Hepatocyte (in vitro differentiated cells): ENCODE results near the gene CD82. TPM values are rescaled to one million over a fixed set of nuclear protein-coding genes. Genes with fewer than 3 reads are reported as not detected.

Experiments used
- DNase-seq: peaks from one replicate; pipeline ENCODE4 v3.0.0-alpha.2; 2016; ENCODE audit warnings: low spot score
- H2AFZ ChIP-seq: fragments of 200-600 bp; sonication (generic); 2 replicates; pipeline ENCODE4 v1.6.0; 2016; ENCODE audit warnings: antibody characterized with exemption, mild to moderate bottlenecking
- H3K27ac ChIP-seq: fragments of 200-600 bp; sonication (generic); 2 replicates; pipeline ENCODE4 v1.5.1; 2016; ENCODE audit warnings: mild to moderate bottlenecking
- H3K27me3 ChIP-seq: fragments of 200-600 bp; sonication (generic); 2 replicates; pipeline ENCODE4 v1.6.1; 2016
- H3K36me3 ChIP-seq: fragments of 200-600 bp; sonication (generic); replicated peaks from 2 replicates; pipeline ENCODE4 v1.5.1; 2016; ENCODE audit warnings: low read depth; ENCODE audit not compliant: insufficient read depth
- H3K4me1 ChIP-seq: fragments of 200-600 bp; sonication (generic); 2 replicates; pipeline ENCODE4 v1.5.1; 2016; ENCODE audit warnings: mild to moderate bottlenecking, moderate library complexity; ENCODE audit not compliant: insufficient read depth
- H3K4me2 ChIP-seq: fragments of 200-600 bp; sonication (generic); 2 replicates; pipeline ENCODE4 v1.6.0; 2016
- H3K4me3 ChIP-seq: fragments of 200-600 bp; sonication (generic); 2 replicates; pipeline ENCODE4 v1.5.1; 2016; ENCODE audit warnings: mild to moderate bottlenecking
- H3K79me2 ChIP-seq: fragments of 200-600 bp; sonication (generic); 2 replicates; pipeline ENCODE4 v1.6.0; 2017; ENCODE audit warnings: mild to moderate bottlenecking
- H3K9me2 ChIP-seq: fragments of 200-600 bp; sonication (generic); replicated peaks from 2 replicates; pipeline ENCODE4 v1.6.0; 2017; ENCODE audit warnings: mild to moderate bottlenecking; ENCODE audit not compliant: insufficient read depth
- H3K9me3 ChIP-seq: fragments of 200-600 bp; sonication (generic); 2 replicates; pipeline ENCODE4 v1.5.1; 2016; ENCODE audit warnings: low read depth, mild to moderate bottlenecking
- H4K20me1 ChIP-seq: fragments of 200-600 bp; sonication (generic); 2 replicates; pipeline ENCODE4 v1.6.0; 2016; ENCODE audit warnings: mild to moderate bottlenecking; ENCODE audit not compliant: insufficient read depth, poor library complexity, severe bottlenecking
- EZH2 ChIP-seq: fragments of 200-600 bp; sonication (generic); IDR thresholded peaks from 2 replicates; pipeline ENCODE4 v1.6.1; 2016; ENCODE audit warnings: antibody characterized with exemption, mild to moderate bottlenecking, borderline replicate concordance
- EZH2phosphoT487 ChIP-seq: fragments of 200-600 bp; sonication (generic); IDR thresholded peaks from one replicate; pipeline ENCODE4 v1.6.1; 2018; ENCODE audit warnings: antibody characterized with exemption, mild to moderate bottlenecking, low read depth, moderate library complexity; ENCODE audit not compliant: unreplicated experiment, severe bottlenecking
- WGBS: methylation state at CpG from one replicate; pipeline ENCODE4 v1.1.6; 2016; ENCODE audit warnings: low lambda C conversion rate; ENCODE audit errors: missing lambda C conversion rate; 5-methylcytosine and 5-hydroxymethylcytosine counted together
- polyA plus RNA-seq: library from polyadenylated mRNA; unstranded; fragments of >200 nt; fragmentation: Nextera tagmentation; extraction: Ambion mirVana; gene quantifications from 2 replicates; pipeline ENCODE4 v1.2.1, GENCODE V29; 2016
- total RNA-seq: library from RNA; depleted of rRNA; stranded (reverse); fragments of >200 nt; gene quantifications from 2 replicates; pipeline ENCODE4 v1.2.3, GENCODE V29; 2014
- TF ChIP-seq, protein P1 (sequence below): fragments of 200-600 bp; sonication (generic); IDR thresholded peaks from 2 replicates; pipeline ENCODE4 v1.5.1; 2016; ENCODE audit warnings: antibody characterized with exemption, mild to moderate bottlenecking; ENCODE audit not compliant: poor library complexity

Gene CD82
- total and polyA plus RNA-seq, 2 experiments from 2014 or later, result 38.7 to 157 TPM

GRCh38 chr11:44518968-44519550, 46.4 kb upstream of the CD82 start:
- H2AFZ ChIP-seq, result no peak overlapping the region
- no peak overlapping the region for H3K4me2 ChIP-seq
- H3K9me2 ChIP-seq, result no peaks in the 10 kb centered on the region
- H3K9me3 ChIP-seq, result no peaks in the 10 kb centered on the region
- H3K79me2 ChIP-seq, result no peaks in the 10 kb centered on the region
- 55% methylated on average over 4 of the region's 4 CpGs for WGBS
- H3K36me3 ChIP-seq, result no peaks in the 10 kb centered on the region
- TF ChIP-seq EZH2 (no peak), EZH2phosphoT487 (no peak)
- TF ChIP-seq, protein P1, sequence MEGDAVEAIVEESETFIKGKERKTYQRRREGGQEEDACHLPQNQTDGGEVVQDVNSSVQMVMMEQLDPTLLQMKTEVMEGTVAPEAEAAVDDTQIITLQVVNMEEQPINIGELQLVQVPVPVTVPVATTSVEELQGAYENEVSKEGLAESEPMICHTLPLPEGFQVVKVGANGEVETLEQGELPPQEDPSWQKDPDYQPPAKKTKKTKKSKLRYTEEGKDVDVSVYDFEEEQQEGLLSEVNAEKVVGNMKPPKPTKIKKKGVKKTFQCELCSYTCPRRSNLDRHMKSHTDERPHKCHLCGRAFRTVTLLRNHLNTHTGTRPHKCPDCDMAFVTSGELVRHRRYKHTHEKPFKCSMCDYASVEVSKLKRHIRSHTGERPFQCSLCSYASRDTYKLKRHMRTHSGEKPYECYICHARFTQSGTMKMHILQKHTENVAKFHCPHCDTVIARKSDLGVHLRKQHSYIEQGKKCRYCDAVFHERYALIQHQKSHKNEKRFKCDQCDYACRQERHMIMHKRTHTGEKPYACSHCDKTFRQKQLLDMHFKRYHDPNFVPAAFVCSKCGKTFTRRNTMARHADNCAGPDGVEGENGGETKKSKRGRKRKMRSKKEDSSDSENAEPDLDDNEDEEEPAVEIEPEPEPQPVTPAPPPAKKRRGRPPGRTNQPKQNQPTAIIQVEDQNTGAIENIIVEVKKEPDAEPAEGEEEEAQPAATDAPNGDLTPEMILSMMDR, result no peak
- no peak overlapping the region for H3K4me3 ChIP-seq
- DNase-seq, result no peak
- no peak overlapping the region for H3K27ac ChIP-seq
- H4K20me1 ChIP-seq, result no peaks in the 10 kb centered on the region
- peaks cover 7% of the 10 kb centered on the region for H3K4me1 ChIP-seq
- no peaks in the 10 kb centered on the region for H3K27me3 ChIP-seq

DNA sequence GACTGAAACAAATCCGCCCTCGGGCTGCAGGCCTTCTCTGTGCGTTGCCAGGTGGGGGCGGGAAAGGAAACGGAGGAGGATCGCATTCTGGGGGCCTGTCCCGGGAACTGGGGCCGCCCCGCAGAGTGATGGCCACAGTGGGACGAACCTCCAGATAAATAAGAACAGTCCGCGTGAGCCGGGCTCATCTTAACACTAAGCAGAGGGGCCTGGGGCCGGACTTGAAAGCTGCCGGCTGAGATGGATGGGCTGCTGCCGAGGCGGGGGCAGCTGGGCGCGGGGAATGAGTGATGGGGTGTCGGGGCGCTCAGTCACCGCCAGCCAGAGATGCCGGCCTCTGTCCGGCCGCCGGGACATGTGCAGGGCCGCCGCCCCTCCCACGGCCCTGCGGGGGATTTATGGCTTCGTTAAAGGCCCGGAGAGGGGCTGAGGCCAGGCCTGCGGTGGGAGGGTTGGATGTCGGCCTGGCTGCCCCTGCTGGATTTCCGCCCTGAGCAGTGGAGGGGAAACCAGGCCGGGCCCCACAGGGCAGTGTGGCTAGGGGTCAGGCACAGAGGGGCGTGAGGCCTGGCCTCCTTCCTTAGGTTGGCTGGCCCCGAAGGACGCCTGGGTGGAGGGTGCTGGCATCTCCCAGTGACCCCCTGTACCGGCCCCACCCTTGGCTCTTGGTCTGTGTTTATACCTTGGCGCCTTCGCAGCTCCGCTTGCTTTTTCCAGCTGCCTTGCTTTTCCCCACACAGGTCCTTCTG, 45.3 kb upstream of the CD82 start:
- Histone ChIP-seq H4K20me1 (no peaks in the 10 kb centered on the region), H3K9me3 (no peaks in the 10 kb centered on the region), H3K79me2 (no peaks in the 10 kb centered on the region), H3K27ac (no peak overlapping the region), H3K36me3 (no peaks in the 10 kb centered on the region), H3K27me3 (no peaks in the 10 kb centered on the region), H3K4me2 (peak overlapping the region; percentile 44), H3K9me2 (no peaks in the 10 kb centered on the region), H3K4me3 (no peak overlapping the region), H2AFZ (no peak overlapping the region), H3K4me1 (peaks cover 7% of the 10 kb centered on the region)
- 44% methylated on average over 43 of the region's 43 CpGs for WGBS
- DNase-seq, result peak; percentile 27
- TF ChIP-seq, protein P1, result no peak
- TF ChIP-seq EZH2, result no peak

DNA sequence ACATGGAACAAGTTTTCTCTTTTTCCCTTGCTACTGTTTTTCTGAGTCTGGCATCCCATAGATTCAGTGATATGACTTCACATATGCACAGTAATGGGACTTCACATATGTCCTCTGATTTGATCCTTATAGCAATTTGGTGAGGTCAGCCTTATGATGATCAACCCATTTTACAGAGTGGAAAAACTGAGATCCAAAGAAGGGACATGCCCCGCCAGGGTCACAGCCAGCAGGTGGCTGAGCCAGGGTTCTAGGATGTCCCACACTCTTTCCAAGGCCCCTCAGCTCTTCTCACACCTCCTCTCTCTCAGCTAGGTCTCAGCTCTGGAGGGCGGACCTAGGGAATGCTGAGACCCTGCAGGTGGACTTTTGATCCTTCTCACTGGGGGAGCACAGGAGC, 44.3 kb upstream of the CD82 start:
- no peaks in the 10 kb centered on the region for H4K20me1 ChIP-seq
- WGBS, result 94% methylated on average over 2 of the region's 2 CpGs
- H3K4me3 ChIP-seq, result no peak overlapping the region
- no peak overlapping the region for H2AFZ ChIP-seq
- H3K4me1 ChIP-seq, result peaks cover 7% of the 10 kb centered on the region
- H3K4me2 ChIP-seq, result no peak overlapping the region
- no peaks in the 10 kb centered on the region for H3K9me3 ChIP-seq
- no peak overlapping the region for H3K27ac ChIP-seq
- no peaks in the 10 kb centered on the region for H3K79me2 ChIP-seq
- H3K9me2 ChIP-seq, result no peaks in the 10 kb centered on the region
- no peaks in the 10 kb centered on the region for H3K27me3 ChIP-seq
- TF ChIP-seq EZH2 (no peak), EZH2phosphoT487 (no peak)
- TF ChIP-seq, protein P1, result no peak
- no peaks in the 10 kb centered on the region for H3K36me3 ChIP-seq
- DNase-seq, result no peak
